Omental fat pad (tissue), 4 donors: ENCODE measurements around the gene INHBE. TPM values are rescaled to one million over a fixed set of nuclear protein-coding genes. Genes with fewer than 3 reads are reported as not detected.

ENCODE experiments used
- ATAC-seq: fragments of 150-250 bp; one replicate; pipeline ENCODE4 v1.9.1; 2016; ENCODE audit warnings: mild to moderate bottlenecking, moderate library complexity; ENCODE audit not compliant: low FRiP score
- DNase-seq: peaks from one replicate; pipeline ENCODE4 v3.0.0-alpha.2; 2019; ENCODE audit warnings: low spot score
- total RNA-seq, 4 donors: library from RNA; depleted of rRNA; stranded (reverse); fragments of >200 nt; gene quantifications; one replicate each; pipeline ENCODE4 v1.1.0, GENCODE V29; 2016
- TF ChIP-seq, protein P1 (sequence below), 3 donors: fragments of 450-650 bp; IDR thresholded peaks; one replicate each; pipeline ENCODE4 v1.5.1; 2016 to 2017; ENCODE audit warnings: antibody characterized with exemption in 3 of 3, mild to moderate bottlenecking in 3 of 3, moderate library complexity in 2 of 3

The INHBE gene
- total RNA-seq, 4 donors from 2014 or later: 0.25 TPM; not detected in 3

DNA sequence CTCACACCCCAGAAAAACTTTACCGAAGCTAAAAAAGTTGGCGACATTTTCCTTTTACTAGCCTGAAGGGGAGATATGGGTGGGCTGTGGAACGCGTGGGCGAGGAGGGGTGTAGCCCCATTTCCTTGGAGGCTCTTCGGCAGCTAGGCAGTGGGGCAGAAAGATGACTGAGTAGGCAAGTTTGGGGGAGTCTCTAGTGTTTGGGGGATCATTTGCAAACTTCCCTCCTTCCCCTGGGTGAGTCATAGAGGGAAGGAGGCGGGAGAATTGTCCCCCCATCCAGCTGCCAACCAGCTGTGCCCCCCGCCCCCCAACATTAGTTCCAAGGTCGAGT, 6.8 kb downstream of the INHBE start:
- peak; percentile 18 for ATAC-seq
- DNase-seq: no peak
- TF ChIP-seq, protein P1, sequence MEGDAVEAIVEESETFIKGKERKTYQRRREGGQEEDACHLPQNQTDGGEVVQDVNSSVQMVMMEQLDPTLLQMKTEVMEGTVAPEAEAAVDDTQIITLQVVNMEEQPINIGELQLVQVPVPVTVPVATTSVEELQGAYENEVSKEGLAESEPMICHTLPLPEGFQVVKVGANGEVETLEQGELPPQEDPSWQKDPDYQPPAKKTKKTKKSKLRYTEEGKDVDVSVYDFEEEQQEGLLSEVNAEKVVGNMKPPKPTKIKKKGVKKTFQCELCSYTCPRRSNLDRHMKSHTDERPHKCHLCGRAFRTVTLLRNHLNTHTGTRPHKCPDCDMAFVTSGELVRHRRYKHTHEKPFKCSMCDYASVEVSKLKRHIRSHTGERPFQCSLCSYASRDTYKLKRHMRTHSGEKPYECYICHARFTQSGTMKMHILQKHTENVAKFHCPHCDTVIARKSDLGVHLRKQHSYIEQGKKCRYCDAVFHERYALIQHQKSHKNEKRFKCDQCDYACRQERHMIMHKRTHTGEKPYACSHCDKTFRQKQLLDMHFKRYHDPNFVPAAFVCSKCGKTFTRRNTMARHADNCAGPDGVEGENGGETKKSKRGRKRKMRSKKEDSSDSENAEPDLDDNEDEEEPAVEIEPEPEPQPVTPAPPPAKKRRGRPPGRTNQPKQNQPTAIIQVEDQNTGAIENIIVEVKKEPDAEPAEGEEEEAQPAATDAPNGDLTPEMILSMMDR (IDR thresholded peaks at IDR 0.05): no peak

DNA sequence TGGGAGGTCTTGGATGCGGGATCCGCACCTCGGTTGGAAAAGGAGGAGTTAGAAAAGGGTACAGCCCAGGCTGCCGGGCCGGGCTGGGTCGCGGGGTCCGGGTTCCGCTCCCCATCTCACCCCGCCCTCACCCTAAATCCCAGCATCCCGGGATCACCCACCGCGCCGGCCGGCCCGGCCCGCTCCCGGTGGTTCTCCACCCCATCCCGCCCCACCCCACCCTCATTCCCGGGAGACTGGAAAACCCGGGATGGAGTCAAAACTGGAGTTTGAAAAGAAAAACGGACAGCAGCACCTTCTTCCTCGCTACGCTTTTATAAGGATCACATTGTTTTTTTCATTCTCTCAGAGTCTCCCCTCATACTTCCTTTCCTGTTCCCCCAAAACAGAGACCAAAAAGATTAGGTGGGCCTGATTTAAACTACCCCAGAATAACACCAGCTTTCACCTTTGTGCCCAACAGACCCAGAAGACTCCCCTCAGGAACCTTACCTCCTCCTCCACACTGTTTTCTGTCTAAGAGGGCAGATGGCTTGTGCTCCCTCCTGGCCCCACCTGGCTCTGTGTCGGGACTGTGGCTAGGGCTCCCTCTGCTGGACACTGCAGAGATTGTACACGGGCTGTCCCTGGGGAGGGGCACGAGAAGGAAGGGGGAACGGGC, 7.3 kb downstream of the INHBE start:
- peak; percentile 66 for DNase-seq
- TF ChIP-seq, protein P1 (IDR thresholded peaks at IDR 0.05): peak in 2 of 3 donors; percentile 49 to 81
- peak; percentile 78 for ATAC-seq

DNA sequence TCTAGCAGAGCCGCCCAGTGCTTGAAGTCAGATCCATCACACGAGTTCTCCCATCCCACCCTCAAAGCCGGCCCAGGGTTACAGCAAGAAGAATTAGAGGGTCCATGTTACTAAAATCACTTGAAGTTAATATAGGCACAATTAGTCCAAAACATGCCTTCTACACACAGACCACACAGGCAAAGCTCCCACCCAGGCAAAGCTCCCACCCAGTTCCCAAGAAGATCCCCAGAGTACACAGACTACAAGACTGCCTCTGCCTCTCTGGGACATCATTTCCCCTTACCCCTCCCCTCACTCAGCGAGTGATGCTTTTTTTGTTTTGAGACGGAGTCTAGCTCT, 7.8 kb downstream of the INHBE start:
- no peak for ATAC-seq
- no peak for DNase-seq
- TF ChIP-seq, protein P1 (IDR thresholded peaks at IDR 0.05): no peak

DNA sequence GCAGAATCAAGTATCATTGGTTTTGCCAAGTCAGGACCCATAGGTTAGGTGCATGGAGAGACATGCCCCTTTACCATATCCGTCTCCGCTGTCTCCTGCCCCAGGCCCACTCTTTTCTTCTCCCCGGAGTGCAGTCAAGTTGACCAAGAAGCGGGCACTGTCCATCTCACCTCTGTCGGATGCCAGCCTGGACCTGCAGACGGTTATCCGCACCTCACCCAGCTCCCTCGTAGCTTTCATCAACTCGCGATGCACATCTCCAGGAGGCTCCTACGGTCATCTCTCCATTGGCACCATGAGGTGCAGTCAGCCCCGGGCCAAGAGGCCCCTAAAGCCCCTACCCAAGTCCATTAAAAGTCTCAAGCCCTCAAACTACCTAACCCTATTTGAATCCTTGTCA, 9.5 kb downstream of the INHBE start:
- ATAC-seq: no peak
- TF ChIP-seq, protein P1 (IDR thresholded peaks at IDR 0.05): no peak

DNA sequence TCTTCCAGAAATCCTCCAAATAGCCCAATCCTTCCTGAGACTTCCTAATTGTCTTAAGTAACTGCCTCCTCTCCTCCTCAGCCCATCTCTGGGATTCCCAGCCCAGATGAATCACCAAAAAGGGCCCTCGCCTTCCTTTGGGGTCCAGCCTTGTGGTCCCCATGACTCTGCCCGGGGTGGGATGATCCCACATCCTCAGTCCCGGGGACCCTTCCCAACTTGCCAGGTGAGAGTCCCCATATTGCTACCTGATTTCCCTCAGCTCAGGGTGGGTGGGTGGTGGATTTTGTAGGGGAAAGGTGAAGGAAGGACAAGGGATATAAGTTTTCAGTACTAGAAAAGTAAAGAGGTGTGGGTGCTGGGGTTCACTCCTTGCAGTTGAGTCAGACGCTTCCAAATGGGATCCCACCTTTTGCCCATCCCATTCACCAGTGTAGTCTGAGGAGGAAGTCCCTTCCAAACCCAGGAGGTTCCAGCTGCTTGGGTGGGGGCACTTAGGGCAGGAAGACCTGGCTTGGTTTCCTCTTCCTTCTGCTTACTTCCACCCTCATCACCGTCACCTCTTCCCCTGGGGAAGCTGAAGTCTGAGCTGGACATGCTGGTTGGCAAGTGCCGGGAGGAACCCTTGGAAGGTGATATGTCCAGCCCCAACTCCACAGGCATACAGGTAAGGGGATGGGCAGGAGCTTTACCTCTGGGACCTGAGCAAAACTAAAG, 10.1 kb downstream of the INHBE start:
- TF ChIP-seq, protein P1 (IDR thresholded peaks at IDR 0.05): no peak
- ATAC-seq: no peak
- DNase-seq: no peak

More for the DNA sequence above, 9.5 kb downstream of the INHBE start:
- no peak for DNase-seq

DNA sequence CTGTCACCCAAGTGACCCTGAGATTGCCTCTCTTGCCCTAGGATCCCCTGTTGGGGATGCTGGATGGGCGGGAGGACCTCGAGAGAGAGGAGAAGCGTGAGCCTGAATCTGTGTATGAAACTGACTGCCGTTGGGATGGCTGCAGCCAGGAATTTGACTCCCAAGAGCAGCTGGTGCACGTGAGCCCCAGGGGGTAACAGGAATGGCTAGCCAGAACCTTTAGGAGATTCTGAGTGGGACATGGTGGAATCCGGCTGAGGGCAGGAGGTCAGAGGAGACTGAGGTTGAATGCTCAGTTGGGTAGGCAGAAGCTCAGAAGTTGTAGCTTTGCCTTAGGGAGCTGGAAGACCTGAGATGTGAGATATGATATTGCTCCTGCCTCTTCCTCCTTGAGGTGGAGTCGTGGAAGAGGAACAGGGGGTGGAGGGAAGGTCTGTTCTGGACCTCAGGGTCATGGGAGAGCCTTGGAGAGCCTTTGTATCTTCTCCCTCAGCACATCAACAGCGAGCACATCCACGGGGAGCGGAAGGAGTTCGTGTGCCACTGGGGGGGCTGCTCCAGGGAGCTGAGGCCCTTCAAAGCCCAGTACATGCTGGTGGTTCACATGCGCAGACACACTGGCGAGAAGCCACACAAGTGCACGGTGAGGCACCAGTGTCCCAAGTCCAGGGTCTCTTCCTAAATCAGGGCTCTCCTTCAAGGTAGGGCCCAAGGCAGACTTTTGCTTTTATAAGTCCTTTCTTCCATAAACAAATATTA, 10.8 kb downstream of the INHBE start:
- TF ChIP-seq, protein P1 (IDR thresholded peaks at IDR 0.05): no peak
- ATAC-seq (no peak), DNase-seq (no peak)
